Mammary epithelial cell (primary cell): ENCODE data around the gene RABGAP1L.

Source experiments
- EZH2 ChIP-seq: IDR thresholded peaks from 2 replicates; pipeline ENCODE4 v1.6.1; 2012; ENCODE audit warnings: low read length, inconsistent platforms, borderline replicate concordance
- TF ChIP-seq, protein P1 (sequence below), 2 donors: IDR thresholded peaks in 1 of 2; conservative IDR thresholded peaks in 1 of 2; 2 replicates each; pipeline ENCODE4 v1.5.1; 2011 to 2012; ENCODE audit warnings: inconsistent platforms in 2 of 2, low read length in 2 of 2, mild to moderate bottlenecking in 2 of 2, control low read depth in 1 of 2, low read depth in 1 of 2; ENCODE audit not compliant: insufficient read depth in 1 of 2; ENCODE audit errors: extremely low read depth in 1 of 2

- TF ChIP-seq, protein P1, sequence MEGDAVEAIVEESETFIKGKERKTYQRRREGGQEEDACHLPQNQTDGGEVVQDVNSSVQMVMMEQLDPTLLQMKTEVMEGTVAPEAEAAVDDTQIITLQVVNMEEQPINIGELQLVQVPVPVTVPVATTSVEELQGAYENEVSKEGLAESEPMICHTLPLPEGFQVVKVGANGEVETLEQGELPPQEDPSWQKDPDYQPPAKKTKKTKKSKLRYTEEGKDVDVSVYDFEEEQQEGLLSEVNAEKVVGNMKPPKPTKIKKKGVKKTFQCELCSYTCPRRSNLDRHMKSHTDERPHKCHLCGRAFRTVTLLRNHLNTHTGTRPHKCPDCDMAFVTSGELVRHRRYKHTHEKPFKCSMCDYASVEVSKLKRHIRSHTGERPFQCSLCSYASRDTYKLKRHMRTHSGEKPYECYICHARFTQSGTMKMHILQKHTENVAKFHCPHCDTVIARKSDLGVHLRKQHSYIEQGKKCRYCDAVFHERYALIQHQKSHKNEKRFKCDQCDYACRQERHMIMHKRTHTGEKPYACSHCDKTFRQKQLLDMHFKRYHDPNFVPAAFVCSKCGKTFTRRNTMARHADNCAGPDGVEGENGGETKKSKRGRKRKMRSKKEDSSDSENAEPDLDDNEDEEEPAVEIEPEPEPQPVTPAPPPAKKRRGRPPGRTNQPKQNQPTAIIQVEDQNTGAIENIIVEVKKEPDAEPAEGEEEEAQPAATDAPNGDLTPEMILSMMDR (conservative IDR thresholded peaks at IDR 0.05 in 1 of 2, IDR thresholded peaks at IDR 0.05 in 1 of 2; ENCODE audit: extremely low read depth in 1 of 2, insufficient read depth in 1 of 2, low read depth in 1 of 2, low read length in 2 of 2): no peak
- TF ChIP-seq EZH2: no peak
Observed at GRCh38 chr1:174931214-174931613, 771.9 kb downstream of the RABGAP1L start.
